Type B pancreatic cell (in vitro differentiated cells): Measurements from ENCODE around the gene MT3. TPM values are rescaled to one million over a fixed set of nuclear protein-coding genes. Genes with fewer than 3 reads are reported as not detected.
A peak's percentile ranks its signal among the peaks of the same experiment; 100 is the strongest.

Source experiments
- DNase-seq: peaks from one replicate; pipeline ENCODE4 v3.0.0; 2021; ENCODE audit warnings: mixed read lengths; ENCODE audit not compliant: unreplicated experiment; ENCODE audit errors: extremely low spot score
- H3K27ac Mint-ChIP-seq: 2 replicates; pipeline ENCODE4 v1.8.0; 2021; ENCODE audit warnings: mild to moderate bottlenecking, mixed read lengths
- H3K27me3 Mint-ChIP-seq: 2 replicates; pipeline ENCODE4 v1.8.0; 2021; ENCODE audit warnings: mixed read lengths
- H3K36me3 Mint-ChIP-seq: 2 replicates; pipeline ENCODE4 v1.8.0; 2021; ENCODE audit warnings: mixed read lengths
- H3K4me1 Mint-ChIP-seq: one replicate; pipeline ENCODE4 v1.8.0; 2021; ENCODE audit warnings: mixed read lengths; ENCODE audit not compliant: unreplicated experiment
- H3K4me3 Mint-ChIP-seq: 2 replicates; pipeline ENCODE4 v1.8.0; 2021; ENCODE audit warnings: mild to moderate bottlenecking, mixed read lengths
- H3K9me3 Mint-ChIP-seq: 2 replicates; pipeline ENCODE4 v1.8.0; 2021; ENCODE audit warnings: mixed read lengths
- CTCF ChIP-seq: fragments of 200-600 bp; sonication (generic); conservative IDR thresholded peaks from 2 replicates; pipeline ENCODE4 v1.5.0; 2021; ENCODE audit warnings: antibody characterized with exemption, mild to moderate bottlenecking
- total RNA-seq: library from RNA; stranded (reverse); gene quantifications from 2 replicates; pipeline ENCODE4 v1.2.1, GENCODE V29; 2021; ENCODE audit warnings: low replicate concordance

Gene MT3
- total RNA-seq, 1 donor from 2014 or later: not detected

- H3K4me1 Mint-ChIP-seq: peaks cover 5% of the 10 kb centered on the region
- TF ChIP-seq CTCF: no peak
- H3K36me3 Mint-ChIP-seq: no peaks in the 10 kb centered on the region
- H3K4me3 Mint-ChIP-seq: no peak overlapping the region
- DNase-seq: no peak
- H3K9me3 Mint-ChIP-seq: no peaks in the 10 kb centered on the region
- peaks cover 78% of the 10 kb centered on the region for H3K27me3 Mint-ChIP-seq
- H3K27ac Mint-ChIP-seq: no peak overlapping the region
Observed at GRCh38 chr16:56583351-56584168, 5.8 kb upstream of the MT3 start.

DNA sequence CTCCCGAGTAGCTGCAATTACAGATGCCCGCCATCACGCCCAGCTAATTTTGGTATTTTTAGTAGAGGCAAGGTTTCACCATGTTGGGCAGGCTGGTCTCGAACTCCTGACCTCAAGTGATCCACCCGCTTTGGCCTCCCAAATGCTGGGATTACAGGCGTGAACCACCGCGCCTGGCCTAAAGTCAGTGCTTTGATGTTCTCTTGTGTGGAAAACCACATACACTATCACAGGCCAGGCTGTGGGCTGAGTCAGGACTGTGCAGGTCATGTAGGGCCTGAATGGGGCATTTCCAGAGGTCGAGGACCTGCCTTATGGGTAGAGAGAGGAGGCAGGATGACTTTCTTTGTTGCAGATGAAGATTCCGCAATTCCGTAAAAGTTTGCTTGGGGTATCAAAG lies 5.1 kb upstream of the MT3 start:
- Mint-ChIP-seq H3K4me3 (no peak overlapping the region), H3K9me3 (no peaks in the 10 kb centered on the region)

GRCh38 chr16:56588781-56589140 lies 567 bp upstream of the MT3 start:
- Mint-ChIP-seq H3K4me1 (peaks cover under 1% of the 10 kb centered on the region), H3K4me3 (peak overlapping the region; percentile 80), H3K27me3 (peaks cover 96% of the 10 kb centered on the region), H3K27ac (no peak overlapping the region), H3K36me3 (no peaks in the 10 kb centered on the region), H3K9me3 (no peaks in the 10 kb centered on the region)
- no peak for TF ChIP-seq CTCF
- DNase-seq: no peak

More for the DNA sequence above, 5.1 kb upstream of the MT3 start:
- TF ChIP-seq CTCF: no peak
- H3K4me1 Mint-ChIP-seq: peaks cover 5% of the 10 kb centered on the region
- no peak for DNase-seq
- peaks cover 84% of the 10 kb centered on the region for H3K27me3 Mint-ChIP-seq
- no peaks in the 10 kb centered on the region for H3K36me3 Mint-ChIP-seq
- H3K27ac Mint-ChIP-seq: no peak overlapping the region

DNA sequence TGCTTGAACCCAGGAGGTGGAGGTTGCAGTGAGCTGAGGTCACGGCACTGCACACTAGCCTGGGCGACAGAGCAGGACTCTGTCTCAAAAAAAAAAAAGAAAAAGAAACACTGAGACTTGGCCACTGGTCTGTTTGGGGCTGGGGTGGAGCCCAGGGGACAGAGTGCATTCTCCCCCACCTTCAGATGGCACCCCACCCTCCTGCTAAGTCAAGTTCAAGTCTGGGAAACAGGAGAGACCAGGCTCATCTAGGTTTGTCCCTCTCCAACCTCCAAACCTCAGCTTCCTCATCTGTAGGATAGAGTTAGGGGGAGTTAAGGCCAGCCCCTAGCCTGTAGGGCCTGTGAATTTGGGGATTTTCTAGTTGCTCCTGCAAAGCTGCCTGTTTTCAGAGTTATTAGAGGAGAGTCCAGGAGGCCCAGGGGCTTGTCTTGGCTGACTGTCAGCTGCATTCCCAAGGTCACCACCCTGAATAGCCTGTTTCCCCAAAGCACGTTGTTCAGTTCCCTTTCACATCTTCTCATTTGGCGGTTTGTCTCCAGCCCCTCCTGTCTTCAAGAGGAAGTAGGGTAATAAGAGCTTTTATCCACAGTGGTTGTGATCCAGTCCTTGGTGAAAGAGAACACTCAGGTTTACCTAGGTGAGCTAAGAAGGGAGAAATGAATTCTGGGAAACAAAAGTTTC lies 2.2 kb downstream of the MT3 start:
- peaks cover 78% of the 10 kb centered on the region for H3K27me3 Mint-ChIP-seq
- no peaks in the 10 kb centered on the region for H3K9me3 Mint-ChIP-seq
- TF ChIP-seq CTCF: no peak
- no peak overlapping the region for H3K4me3 Mint-ChIP-seq
- no peaks in the 10 kb centered on the region for H3K36me3 Mint-ChIP-seq
- no peaks in the 10 kb centered on the region for H3K4me1 Mint-ChIP-seq
- no peak for DNase-seq
- H3K27ac Mint-ChIP-seq: no peak overlapping the region

DNA sequence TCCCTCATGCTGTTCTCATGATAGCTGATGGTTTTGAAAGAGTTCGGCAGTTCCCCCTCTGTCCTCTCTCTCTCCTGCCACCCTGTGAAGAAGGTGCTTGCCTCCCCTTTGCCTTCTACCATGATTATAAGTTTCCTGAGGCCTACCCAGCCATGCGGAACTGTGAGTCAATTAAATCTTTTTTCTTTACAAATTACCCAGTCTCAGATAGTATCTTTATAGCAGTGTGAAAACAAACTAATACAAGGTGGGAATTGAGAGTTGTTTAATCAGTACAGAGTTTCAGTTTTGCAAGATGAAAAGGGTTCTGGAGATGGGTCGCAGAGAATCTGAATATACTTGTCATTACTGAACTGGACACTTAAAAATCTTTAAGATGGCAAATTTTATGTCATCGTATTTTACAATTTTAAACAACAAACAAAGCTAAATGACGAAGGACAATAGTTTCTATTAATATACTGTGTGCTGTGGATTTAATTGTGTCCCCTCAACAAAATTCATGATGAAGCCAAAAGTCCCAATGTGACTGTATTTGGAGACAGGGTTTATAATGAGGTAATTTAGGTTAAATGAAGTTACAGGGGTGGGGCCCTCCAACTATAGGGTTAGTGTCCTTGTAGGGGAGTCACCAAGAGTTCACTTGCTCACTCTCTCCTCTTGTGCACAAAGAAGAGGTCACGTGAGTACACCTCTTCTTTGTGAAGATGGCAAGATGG lies 4.4 kb downstream of the MT3 start:
- H3K4me1 Mint-ChIP-seq: no peaks in the 10 kb centered on the region
- H3K9me3 Mint-ChIP-seq: no peaks in the 10 kb centered on the region
- H3K27ac Mint-ChIP-seq: no peak overlapping the region
- no peaks in the 10 kb centered on the region for H3K36me3 Mint-ChIP-seq
- no peak for TF ChIP-seq CTCF
- no peak for DNase-seq
- H3K27me3 Mint-ChIP-seq: peaks cover 74% of the 10 kb centered on the region
- H3K4me3 Mint-ChIP-seq: no peak overlapping the region
